Measurements from ENCODE around the gene TM9SF1. TPM values are rescaled to one million over a fixed set of nuclear protein-coding genes. Genes with fewer than 3 reads are reported as not detected.
A peak's percentile ranks its signal among the peaks of the same experiment; 100 is the strongest.

The TM9SF1 gene
- total and polyA plus RNA-seq, 10 of the 15 experiments (the other 5 are each of a cell fraction or from before 2014, with no cell fraction given) = 7.2 to 39.2 (median 17.6) TPM

- Histone ChIP-seq H3K4me2 (ENCODE audit: control insufficient read depth, insufficient read depth) (no peak overlapping the region), H4K20me1 (ENCODE audit: control insufficient read depth, insufficient read depth) (no peaks in the 10 kb centered on the region), H3K9ac (ENCODE audit: control insufficient read depth, insufficient read depth, low read length) (no peak overlapping the region), H3K36me3 (ENCODE audit: control insufficient read depth in 2 of 2, insufficient read depth in 2 of 2, low read length in 1 of 2) (peaks cover 17 to 38% of the 10 kb centered on the region in 2 experiments), H3K79me2 (ENCODE audit: control insufficient read depth, insufficient read depth, low read length) (peaks cover 20% of the 10 kb centered on the region), H3K9me3 (replicated peaks; ENCODE audit: control insufficient read depth, insufficient read depth, low read length) (no peaks in the 10 kb centered on the region), H3K27ac (ENCODE audit: control insufficient read depth, insufficient read depth) (no peak overlapping the region), H3K4me1 (ENCODE audit: control insufficient read depth, insufficient read depth, low read length) (0 out of 2 replicates have a peak, but pooled peaks cover 4% of the 10 kb centered on the region), H3K4me3 (no peak overlapping the region), H3K27me3 (replicated peaks in 1 of 2; ENCODE audit: control insufficient read depth in 2 of 2, insufficient read depth in 2 of 2, low read length in 1 of 2) (no peaks in the 10 kb centered on the region), H2AFZ (ENCODE audit: control insufficient read depth, low read depth, low read length) (no peak overlapping the region)
- ATAC-seq (no peak), DNase-seq (ENCODE audit: low read depth, low spot score) (no peak), FAIRE-seq (no peak)
- 93% methylated on average over 9 of the region's 11 CpGs for WGBS (ENCODE audit: insufficient coverage, insufficient replicate concordance, low lambda C conversion rate, missing lambda C conversion rate)
- in situ Hi-C loops (cut with MboI) (no loop called here), intact Hi-C loops (cut with micrococcal nuclease; ENCODE audit: unreplicated experiment) (no loop called here)
- SMC1A ChIA-PET (ENCODE audit: uncharacterized antibody, unreplicated experiment) = interaction anchor here (1.5 kb wide), 1 partner anchor 11 kb away, joined by 3 read pairs; no protein-coding TSS in a partner anchor
- BruUV-seq (replicated peaks) = no TSS peak
- no peak for TF ChIP-seq ZZZ3 (IDR thresholded peaks at IDR 0.05; ENCODE audit: control insufficient read depth, insufficient read length, low read depth)
- POLR2A ChIA-PET = no interaction called here
- CTCF ChIA-PET = no interaction called here
- RAD21 ChIA-PET (ENCODE audit: unreplicated experiment) = no interaction called here
Observed at GRCh38 chr14:24185741-24186140, 9.5 kb downstream of the TM9SF1 start.

GRCh38 chr14:24185026-24185425, 10.2 kb downstream of the TM9SF1 start:
- Histone ChIP-seq H4K20me1 (ENCODE audit: control insufficient read depth, insufficient read depth) (no peaks in the 10 kb centered on the region), H3K4me1 (ENCODE audit: control insufficient read depth, insufficient read depth, low read length) (0 out of 2 replicates have a peak, but pooled peaks cover 4% of the 10 kb centered on the region), H3K4me2 (ENCODE audit: control insufficient read depth, insufficient read depth) (no peak overlapping the region), H3K27ac (ENCODE audit: control insufficient read depth, insufficient read depth) (no peak overlapping the region), H3K9ac (ENCODE audit: control insufficient read depth, insufficient read depth, low read length) (no peak overlapping the region), H3K36me3 (ENCODE audit: control insufficient read depth in 2 of 2, insufficient read depth in 2 of 2, low read length in 1 of 2) (peaks cover 17 to 44% of the 10 kb centered on the region in 2 experiments), H2AFZ (ENCODE audit: control insufficient read depth, low read depth, low read length) (no peak overlapping the region), H3K9me3 (replicated peaks; ENCODE audit: control insufficient read depth, insufficient read depth, low read length) (no peaks in the 10 kb centered on the region), H3K27me3 (replicated peaks in 1 of 2; ENCODE audit: control insufficient read depth in 2 of 2, insufficient read depth in 2 of 2, low read length in 1 of 2) (no peaks in the 10 kb centered on the region), H3K79me2 (ENCODE audit: control insufficient read depth, insufficient read depth, low read length) (peaks cover 20% of the 10 kb centered on the region), H3K4me3 (no peak overlapping the region)
- TF ChIP-seq POLR2A (IDR thresholded peaks at IDR 0.05; ENCODE audit: low read depth, low read length) = peak; percentile 33
- no peak for TF ChIP-seq NFXL1 (IDR thresholded peaks at IDR 0.05; ENCODE audit: borderline replicate concordance)
- no peak for TF ChIP-seq MEF2A (IDR thresholded peaks at IDR 0.05; ENCODE audit: insufficient read depth, low read depth, low read length)
- no peak for TF ChIP-seq RCOR1 (conservative IDR thresholded peaks at IDR 0.05; ENCODE audit: low read depth, low read length)
- POLR2A ChIA-PET = no interaction called here
- whole genome bisulfite sequencing (ENCODE audit: insufficient coverage, insufficient replicate concordance, low lambda C conversion rate, missing lambda C conversion rate) = 96% methylated on average over 7 of the region's 7 CpGs
- CTCF ChIA-PET = no interaction called here
- in situ Hi-C loops (cut with MboI) (no loop called here), intact Hi-C loops (cut with micrococcal nuclease; ENCODE audit: unreplicated experiment) (no loop called here)
- SMC1A ChIA-PET (ENCODE audit: uncharacterized antibody, unreplicated experiment) = interaction anchor here (1.5 kb wide), 1 partner anchor 11 kb away, joined by 3 read pairs; no protein-coding TSS in a partner anchor
- BruUV-seq (replicated peaks) = no TSS peak
- ATAC-seq (no peak), DNase-seq (ENCODE audit: low read depth, low spot score) (no peak), FAIRE-seq (no peak)
- RAD21 ChIA-PET (ENCODE audit: unreplicated experiment) = no interaction called here

Data from GM12878 (cell line).